HG02840 (cell line): ENCODE measurements around the gene KIAA0232.
"Not testable (repeated sequence)": the region's sequence is repeated elsewhere in the genome, so short reads cannot be mapped to it uniquely, and the experiment has no call there.

Source experiments
- ATAC-seq: cut with Tn5 transposase; IDR thresholded peaks from one replicate; pipeline ENCODE4 v1.9.1; 2021; ENCODE audit warnings: mild to moderate bottlenecking, moderate library complexity, moderate number of reproducible peaks; ENCODE audit not compliant: unreplicated experiment, low FRiP score

Gene KIAA0232

DNA sequence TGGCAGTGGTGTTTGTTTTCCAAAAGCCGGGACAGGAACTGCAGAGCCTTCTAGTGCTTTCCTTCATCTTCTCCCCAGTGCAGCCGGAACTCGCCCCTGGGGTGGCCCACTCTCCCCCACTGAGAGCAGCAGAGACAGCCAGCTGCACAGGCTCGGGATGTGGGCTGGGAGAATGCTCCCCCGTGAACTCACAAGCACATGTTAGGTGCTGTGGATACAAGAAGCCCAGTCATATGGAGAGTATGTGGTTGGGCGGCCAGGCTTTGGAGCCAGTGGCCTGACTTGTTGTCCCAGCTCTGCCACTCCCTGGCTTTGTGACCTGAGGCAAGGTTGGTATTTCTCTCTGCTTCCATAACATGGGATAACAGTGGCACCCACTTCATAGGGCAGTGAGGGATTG lies 9.4 kb upstream of the KIAA0232 start:
- no peak for ATAC-seq

DNA sequence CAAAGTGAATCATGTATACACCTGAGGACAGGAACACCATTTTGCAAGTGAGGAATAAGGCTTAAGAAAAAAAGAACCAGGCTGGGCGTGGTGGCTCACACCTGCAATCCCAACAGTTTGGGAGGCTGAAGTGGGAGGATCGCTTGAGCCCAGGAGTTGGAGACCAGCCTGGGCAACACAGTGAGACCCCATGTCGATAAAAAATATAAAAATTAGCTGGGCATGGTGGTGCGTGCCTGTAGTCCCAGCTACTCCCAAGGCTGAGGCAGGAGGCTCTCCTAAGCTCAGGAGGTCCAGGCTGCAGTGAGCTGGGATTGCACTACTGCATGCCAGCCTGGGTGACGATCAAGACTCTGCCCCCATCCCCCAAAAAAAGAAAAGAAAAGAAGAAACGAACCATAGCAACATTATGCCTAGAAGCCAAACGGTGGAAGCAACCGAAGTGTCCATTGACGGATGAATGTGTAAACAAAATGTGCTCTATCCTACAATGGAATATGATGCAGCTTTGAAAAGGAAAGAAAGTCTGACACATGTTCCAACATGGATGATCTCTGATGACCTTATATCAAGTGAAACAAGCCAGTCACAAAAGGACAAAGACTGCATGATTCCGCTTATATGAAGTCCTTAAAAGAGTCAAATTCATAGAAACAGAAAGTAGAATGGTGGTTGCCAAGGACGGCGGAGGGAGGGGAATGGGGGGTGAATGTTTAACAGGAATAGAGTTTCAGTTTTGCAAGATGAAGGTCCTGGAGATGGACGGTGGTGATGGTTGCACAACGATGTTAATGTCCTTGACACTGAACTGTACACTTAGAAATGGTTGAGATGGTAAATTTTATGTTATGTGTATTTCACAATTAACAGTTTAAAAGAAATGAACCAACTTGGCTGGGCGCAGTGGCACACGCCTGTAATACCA lies 8.6 kb upstream of the KIAA0232 start:
- no peak for ATAC-seq

DNA sequence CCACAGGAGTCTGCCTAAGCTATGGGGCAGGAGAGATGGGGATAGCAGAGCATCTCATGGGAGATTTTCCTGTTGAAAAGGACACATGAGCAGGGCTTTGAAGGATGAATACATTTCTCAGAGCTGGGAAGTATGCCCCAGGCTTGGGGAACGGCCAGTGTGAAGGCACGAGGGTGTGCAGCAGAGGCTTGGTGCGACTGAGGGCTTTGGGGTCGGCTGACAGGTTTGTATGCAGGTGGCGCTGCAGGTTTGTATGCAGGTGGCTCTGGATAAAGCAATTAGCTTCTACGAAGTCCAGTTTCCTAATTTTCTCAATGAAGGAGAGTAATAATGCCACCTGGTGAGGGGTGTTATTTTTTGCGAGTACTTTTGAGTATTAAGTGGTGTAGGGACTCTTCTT lies 6.8 kb upstream of the KIAA0232 start:
- ATAC-seq, result no peak

DNA sequence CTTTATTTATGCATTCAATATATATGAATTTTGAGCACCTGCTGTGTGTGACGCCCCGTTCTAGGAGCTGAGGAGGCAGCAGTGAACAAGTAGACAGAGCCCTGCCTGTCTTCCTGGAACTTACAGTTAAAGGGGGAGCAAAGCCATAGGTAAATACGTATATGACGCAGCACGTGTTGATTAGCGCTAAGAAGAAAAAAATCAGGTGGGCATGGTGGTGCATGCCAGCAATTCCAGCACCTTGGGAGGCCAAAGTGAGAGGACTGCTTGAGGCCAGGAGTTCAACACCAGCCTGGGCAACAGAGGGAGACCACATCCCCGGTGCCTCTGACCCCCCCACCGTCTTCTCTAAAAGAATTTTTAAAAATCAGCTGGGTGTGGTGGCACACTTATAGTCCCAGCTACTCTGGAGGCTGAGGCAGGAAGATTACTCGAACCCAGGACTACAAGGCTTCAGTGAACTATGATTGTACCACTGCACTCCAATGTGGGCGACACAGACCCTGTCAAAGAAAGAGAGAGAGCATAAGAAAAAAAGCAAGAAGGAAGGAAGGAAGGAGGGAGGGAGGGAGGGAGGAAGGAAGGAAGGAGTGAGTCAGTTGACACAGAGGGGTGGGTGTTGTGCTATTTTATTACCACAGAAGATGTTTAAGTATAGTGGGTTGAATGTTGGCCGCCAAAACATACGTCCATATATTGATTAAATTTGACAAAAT lies 5.4 kb upstream of the KIAA0232 start:
- ATAC-seq, result no peak

DNA sequence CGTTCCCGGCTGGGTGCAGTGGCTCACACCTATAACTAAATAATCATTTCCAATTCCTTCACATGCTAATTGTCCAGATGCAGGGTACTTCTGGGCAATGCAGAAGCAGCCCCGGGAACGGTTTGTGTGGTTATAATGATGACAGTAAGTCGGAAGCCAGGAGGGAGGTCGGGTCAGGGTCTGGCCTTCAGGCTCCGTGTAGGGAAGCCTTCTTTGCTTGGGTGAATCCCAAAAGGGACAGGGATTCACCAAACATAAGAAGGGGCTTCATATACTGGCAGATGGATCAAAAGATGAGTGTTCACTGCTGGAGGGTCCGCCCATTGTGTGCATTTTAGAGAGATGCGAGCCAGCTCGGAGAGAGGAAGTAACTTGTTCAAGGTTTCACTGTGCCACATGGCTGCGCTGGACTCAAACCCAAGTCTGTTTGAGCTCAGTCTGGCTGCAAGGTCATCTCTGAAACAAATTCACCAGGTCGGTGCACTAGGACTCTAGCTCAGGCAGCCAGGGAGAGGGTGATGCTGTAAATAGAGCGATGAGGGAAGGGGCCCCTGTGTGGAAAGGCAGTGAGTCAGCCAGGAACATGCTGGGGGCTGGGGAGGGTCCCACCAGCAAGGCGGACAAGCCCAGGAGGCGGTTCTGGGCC lies 4.8 kb upstream of the KIAA0232 start:
- no peak for ATAC-seq

DNA sequence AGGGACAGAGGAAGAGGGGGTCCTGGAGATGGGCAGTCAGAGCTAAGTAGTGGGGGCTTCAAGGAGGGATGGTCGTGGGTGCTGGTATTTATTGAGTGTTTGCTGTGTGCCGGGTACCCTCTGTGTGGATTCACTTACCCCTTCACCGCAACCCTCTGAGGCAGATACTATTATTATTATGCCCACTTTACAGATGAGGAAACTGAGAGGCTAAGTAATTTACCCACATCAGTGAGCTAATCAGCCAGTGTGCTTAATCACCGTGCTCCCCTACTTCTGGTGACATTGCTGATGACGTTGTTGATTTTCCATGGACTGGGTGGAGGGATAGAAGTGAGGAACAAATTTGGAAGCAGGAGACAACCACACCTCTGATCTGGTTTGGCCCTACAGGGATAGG lies 4.1 kb upstream of the KIAA0232 start:
- no peak for ATAC-seq

DNA sequence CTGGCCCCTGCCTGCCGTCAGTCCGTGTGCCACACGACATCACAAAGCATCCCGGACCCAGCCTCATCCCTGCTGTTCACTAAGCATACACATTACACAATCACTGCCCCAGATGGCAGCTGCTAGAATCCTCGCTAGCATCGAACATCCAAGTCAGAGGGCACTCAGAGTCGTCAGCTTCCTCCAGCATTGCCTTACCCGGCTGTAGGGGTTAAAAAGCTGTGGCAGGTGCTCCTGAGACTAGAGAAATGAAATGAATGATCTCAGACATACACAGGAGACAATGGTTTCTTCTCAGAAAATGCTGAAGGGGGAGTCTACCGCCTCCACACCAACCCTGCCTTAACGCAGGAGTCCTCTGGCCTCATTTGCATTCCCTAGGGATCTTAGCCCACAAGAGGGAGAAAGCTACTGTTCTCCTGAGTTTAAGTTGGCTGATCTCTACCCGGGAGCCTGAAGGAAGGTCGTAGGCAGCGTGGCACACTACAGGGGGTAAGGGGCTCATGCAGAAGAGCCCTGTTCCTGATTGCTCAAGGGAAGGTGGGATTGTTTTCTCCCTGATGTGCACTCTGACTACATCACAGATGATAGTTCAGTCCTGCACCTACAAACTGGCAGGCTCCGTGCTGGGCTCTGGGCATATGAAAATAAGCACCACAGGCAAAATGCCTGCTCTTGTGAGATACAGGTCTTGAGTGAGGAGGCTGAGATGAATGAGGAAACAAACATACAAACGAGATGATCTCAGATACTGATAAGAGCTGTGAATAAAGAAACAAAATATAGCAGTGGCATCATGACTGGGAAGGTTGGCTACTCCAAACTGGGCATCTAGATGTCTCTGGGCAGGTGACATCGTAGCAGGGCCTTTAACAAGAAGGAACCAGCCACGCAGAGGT lies 2.6 kb upstream of the KIAA0232 start:
- ATAC-seq, result no peak

DNA sequence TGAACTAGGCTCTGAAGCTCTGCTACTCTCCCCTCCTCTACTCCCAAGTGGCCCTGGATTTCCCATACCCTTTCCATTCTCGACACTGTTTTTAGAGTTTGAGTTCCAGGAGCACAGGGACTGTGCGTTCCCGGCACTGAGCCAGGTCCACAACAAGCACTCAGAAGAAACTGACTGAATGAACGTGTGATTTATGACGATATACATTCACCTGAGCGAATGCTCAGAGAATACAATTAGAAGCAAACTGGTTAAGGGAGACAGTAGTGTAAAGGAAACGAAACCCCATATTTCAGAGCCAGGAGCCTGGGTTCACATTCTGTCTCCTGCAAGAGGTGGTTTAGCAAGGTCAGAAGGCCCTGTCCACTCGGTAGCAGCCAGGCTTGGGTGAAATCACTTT lies 1.4 kb upstream of the KIAA0232 start:
- ATAC-seq, result no peak

DNA sequence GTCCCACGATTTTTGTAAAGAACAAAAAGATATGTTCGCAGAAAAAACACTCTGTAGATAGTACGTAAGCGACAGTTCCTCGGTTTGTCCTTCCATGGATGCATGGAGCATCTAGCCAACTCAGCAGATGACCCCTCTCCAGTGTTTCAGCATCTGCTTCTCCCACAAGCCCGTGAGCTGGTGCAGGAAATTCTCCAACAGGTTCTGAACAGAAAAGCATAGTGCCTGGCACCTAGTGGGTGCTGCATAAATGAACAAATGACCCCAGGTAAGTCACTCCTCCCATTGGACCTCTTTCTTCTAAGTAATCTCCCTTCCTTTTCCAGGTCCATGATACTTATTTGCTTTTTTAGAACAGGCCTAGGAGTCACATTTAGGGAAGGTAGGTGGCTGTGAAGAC lies 966 bp upstream of the KIAA0232 start:
- ATAC-seq, result no peak

DNA sequence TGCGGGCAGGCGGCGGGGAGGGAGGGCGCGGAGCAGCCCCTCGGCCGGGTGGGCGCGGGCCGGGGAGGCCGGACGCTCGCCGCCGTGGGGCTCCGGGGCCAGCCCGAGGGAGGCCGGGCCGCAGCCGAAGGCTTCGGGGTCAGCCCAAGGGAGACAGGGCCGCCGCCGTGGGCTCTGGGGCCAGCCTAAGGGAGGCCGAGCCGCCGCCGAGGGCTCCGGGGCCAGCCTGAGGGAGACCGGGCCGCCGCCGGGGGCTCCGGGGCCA lies 251 bp downstream of the KIAA0232 start:
- no peak for ATAC-seq

DNA sequence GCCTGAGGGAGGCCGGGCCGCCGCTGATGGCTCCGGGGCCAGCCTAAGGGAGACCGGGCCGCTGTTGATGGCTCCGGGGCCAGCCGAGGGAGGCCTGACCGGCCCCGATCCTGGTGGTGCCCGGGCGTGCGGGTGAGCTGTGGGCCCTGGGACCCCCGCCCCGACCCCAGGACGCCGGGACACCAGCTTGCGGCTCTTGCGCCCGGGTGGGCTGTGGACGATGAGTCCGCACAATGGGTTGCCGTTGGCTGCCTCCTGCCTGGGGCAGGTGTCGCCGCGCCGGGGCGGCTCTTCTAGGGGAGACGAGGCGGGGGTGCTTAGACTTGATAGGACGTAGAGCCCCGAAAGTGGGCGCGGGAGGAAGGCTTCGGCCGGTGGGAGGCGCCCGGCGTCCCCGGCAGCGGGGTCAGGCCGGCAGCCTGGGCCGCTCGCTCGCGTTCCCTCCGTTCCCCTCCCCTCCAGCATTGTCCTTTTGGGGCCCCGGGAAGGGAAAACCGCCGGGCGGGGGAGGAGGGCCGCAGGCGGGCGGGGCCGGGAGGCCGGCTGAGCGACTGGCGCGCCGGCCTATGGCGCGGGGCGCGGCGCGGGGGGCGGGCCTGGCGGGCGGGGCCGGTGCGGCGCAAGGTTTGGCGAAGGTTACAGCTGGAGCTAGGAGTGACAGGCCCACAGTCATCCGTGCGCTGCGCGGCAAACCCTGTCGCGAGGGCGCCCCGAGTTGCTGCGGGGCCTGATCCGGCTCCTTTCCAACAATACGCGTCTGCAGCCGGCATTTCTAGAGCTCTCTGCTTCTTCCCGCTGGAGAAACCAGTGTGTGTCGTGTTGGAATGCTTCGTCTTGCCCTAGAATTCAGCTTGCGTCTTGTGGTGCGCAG lies 819 bp downstream of the KIAA0232 start:
- peak; percentile 57 for ATAC-seq

DNA sequence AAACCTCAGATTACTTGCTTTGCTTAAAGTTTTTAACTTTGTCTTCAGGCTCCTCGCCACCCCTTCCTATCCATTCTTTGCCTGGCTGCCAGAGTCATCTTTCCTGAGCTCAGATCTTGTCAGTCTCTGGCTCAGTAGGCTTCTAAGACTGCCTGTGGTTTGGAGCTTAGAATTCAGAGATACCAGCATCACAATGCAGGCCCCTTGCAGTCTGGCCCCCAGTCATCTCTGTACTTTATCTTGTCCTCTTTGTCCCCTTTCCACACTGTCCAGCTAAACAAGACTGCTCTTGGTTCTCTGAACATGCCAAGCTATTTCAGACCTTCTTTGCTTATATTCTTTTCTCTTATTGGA lies 3.0 kb downstream of the KIAA0232 start:
- no peak for ATAC-seq

DNA sequence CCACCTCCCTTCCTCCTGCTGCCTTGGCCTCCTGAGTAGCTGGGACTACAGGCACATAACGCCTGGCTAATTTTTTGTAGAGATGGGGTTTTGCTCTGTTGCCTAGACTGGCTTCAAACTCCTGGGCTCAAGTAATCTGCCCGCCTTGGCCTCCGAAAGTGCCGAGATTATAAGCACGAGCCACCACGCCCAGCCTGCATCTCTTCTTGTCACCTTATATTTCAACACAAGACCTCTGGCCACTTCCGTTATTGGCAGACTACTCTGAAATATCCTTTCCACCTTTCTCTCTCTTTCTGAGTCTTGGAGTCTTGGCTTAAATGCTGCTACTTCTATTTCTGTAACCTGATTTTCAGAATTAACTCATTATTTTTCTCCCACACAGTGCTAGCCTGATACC lies 5.6 kb downstream of the KIAA0232 start:
- ATAC-seq, result no peak

DNA sequence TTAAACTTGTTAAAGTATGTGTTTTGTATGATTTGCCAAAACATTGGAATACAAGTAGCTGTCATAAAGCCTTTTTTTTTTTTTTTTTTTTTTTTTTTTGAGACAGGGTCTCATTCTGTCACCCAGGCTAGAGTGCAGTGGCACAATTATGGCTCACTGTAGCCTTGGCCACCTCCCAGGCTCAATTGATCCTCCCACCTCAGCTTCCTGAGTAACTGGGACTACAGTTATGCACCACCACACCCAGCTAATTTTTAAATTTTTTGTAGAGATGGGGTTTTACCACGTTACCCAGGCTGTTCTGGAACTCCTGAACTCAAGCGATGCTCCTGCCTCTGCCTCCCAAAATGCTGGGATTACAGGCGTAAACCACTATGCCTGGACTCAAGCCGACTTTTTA lies 8.7 kb downstream of the KIAA0232 start:
- not testable (repeated sequence) for ATAC-seq

DNA sequence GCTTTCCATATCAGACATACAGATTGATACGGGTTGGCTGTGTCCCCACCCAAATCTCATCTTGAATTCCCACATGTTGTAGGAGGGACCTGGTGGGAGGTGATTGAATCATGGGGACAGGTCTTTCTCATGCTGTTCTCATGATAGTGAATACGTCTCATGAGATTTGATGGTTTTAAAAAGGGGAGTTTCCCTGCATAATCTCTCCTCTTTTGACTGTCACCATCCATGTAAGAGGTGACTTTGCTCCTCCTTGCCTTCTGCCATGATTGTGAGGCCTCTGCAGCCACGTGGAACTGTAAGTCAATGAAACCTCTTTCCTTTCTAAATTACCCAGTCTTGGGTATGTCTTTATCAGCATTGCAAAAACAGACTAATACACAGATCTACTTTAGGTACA lies 9.3 kb downstream of the KIAA0232 start:
- not testable (repeated sequence) for ATAC-seq

DNA sequence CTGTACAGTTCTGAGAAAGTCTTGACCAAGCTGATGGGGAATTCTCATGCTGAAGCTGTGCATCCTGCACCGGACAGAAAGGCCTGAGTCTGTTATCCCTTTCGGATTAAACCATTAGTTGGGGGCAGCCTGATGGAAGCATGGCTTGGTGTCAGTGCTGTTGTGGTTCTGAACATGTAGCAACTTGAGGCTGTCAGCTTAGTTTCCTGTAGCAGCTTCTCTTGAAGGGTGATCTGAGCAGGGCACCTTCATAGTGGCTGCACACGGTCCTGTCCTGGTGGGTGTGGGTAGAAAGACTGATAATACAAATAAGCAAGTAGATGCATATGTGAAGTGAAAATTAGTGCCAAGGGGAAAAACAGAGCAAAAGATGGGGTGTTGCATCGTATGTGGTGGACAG lies 11.7 kb downstream of the KIAA0232 start:
- no peak for ATAC-seq

DNA sequence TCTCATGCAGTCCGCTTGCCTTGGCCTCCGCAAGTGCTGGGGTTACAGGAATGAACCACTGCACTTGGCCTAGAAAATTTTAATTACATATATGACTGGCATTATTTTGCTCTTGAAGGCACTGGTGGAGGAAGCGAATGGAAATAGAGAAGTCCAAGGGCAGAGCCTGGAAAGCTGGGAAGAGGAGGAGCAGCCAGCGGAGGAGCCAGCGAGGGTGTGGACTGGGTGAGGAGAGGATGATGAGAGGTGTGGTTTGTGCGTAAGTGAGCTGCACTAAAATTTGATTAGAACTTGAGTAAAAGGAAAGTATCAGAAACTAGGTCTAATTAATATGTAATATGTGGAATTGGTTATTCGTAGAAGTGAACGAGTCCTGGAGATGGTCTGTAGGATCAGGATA lies 13.3 kb downstream of the KIAA0232 start:
- ATAC-seq, result no peak

DNA sequence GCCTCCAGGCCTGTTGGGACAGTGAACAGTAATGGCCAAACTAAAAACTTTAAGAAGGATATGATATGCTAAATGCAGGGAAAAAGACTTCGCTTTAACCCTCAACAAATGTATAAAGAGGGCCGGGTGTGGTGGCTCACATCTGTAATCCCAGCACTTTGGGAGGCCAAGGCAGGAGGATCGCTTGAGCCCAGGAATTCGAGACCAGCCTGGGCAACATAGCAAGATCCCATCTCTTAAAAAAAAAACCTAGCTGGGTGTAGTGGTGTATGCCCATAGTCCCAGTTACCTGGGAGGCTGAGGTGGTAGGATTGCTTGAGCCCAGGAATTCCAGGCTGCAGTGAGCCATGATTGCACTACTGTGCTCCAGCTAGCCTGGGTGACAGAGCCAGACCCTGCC lies 14.8 kb downstream of the KIAA0232 start:
- ATAC-seq, result not testable (repeated sequence)

DNA sequence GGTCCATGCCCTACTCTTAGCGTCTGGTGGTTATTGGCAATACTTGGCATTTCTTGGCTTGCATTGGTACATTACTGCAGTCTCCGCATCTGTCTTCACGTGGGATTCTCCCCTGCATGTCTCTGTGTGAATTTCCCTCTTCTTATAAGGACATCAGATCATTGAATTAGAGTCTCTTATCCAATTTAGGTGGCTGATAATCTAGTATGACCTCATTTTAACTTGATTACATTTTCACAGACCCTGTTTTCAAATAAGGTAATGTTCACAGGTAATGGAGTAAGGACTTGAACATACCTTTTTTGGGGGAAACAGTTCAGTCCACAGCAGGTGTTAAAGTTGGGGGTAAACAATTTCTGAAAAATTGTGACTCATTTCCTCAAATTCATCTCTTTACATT lies 16.6 kb downstream of the KIAA0232 start:
- no peak for ATAC-seq

DNA sequence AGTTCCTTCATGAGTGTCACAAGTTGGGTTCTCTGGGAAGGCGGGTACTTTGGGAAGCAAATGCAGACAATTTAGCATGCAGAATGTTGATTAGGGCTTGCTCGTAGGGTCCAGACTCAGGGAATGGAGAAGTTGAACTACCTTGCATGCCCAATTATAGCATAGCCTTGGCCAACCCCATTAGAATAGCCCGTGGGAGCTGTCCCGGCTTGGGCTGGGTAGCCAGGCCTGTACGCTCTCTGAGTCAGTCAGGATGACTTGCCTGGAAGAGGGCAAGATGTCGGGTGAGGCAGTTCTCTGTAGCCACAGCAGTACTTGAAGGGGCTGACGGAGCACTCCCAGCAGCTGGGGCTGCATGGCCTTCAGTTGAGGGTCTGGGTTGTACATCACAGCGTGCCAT lies 19.5 kb downstream of the KIAA0232 start:
- ATAC-seq, result no peak
